GM12878 (cell line): Measurements from ENCODE around the gene CDK5RAP3. TPM values are rescaled to one million over a fixed set of nuclear protein-coding genes. Genes with fewer than 3 reads are reported as not detected.

Source experiments
- ATAC-seq: fragments of 200-7000 bp; cut with Tn5 transposase; 3 replicates; pipeline ENCODE4 v1.9.1; 2020; ENCODE audit warnings: mild to moderate bottlenecking, moderate library complexity
- BruUV-seq: library from RNA; stranded (reverse); fragments of 400-500 nt; replicated peaks from 2 replicates; lab custom pipeline; 2021; lab: Mats Ljungman, UMichigan
- CTCF ChIA-PET: fragments of 300-600 bp; sonication (Branson Sonifier 250); formaldehyde crosslinking; extraction: SDS; loops from one replicate; lab custom pipeline; 2021; ENCODE audit warnings: inconsistent platforms; lab: Yijun Ruan, JAX
- POLR2A ChIA-PET: fragments of 350-600 bp; formaldehyde crosslinking; extraction: SDS; loops from one replicate; lab custom pipeline; 2021; ENCODE audit warnings: inconsistent platforms; lab: Charles Lee
- RAD21 ChIA-PET: fragments of 300-600 bp; sonication (Branson Sonifier 250); formaldehyde crosslinking; loops from one replicate; lab custom pipeline; 2023; ENCODE audit warnings: antibody characterized with exemption; ENCODE audit not compliant: unreplicated experiment; lab: Charles Lee
- SMC1A ChIA-PET: fragments of 300-600 bp; sonication (Branson Sonifier 250); formaldehyde crosslinking; loops from one replicate; lab custom pipeline; 2023; ENCODE audit not compliant: unreplicated experiment, uncharacterized antibody; lab: Charles Lee
- DNase-seq: peaks from one replicate; pipeline ENCODE4 v3.0.0-alpha.2; 2011; ENCODE audit warnings: low read depth, low spot score
- FAIRE-seq: peaks from 3 replicates; lab custom pipeline; 2011; peaks lifted over from hg19 to GRCh38; lab: Jason Lieb, UNC
- H2AFZ ChIP-seq: 2 replicates; pipeline ENCODE4 v1.6.0; 2011; ENCODE audit warnings: low read depth, low read length, control low read depth; ENCODE audit not compliant: control insufficient read depth
- H3K27ac ChIP-seq: 2 replicates; pipeline ENCODE4 v1.5.1; 2011; ENCODE audit warnings: control low read depth; ENCODE audit not compliant: control insufficient read depth, insufficient read depth
- H3K27me3 ChIP-seq, 2 experiments: replicated peaks in 1 of 2; 2 replicates each; pipeline versions ENCODE4 v1.6.0 to v1.6.1; 2011; ENCODE audit warnings: low read length in 1 of 2; ENCODE audit not compliant: control insufficient read depth in 2 of 2, insufficient read depth in 2 of 2
- H3K36me3 ChIP-seq, 2 experiments: 2 replicates each; pipeline ENCODE4 v1.5.1; 2011; ENCODE audit warnings: low read length in 1 of 2; ENCODE audit not compliant: control insufficient read depth in 2 of 2, insufficient read depth in 2 of 2
- H3K4me1 ChIP-seq: 2 replicates; pipeline ENCODE4 v1.6.1; 2011; ENCODE audit warnings: mild to moderate bottlenecking, low read length, moderate library complexity, mixed read lengths; ENCODE audit not compliant: control insufficient read depth, insufficient read depth
- H3K4me2 ChIP-seq: 2 replicates; pipeline ENCODE4 v1.6.0; 2011; ENCODE audit warnings: control low read depth; ENCODE audit not compliant: control insufficient read depth, insufficient read depth
- H3K4me3 ChIP-seq: fragments of 200-600 bp; sonication (generic); 2 replicates; pipeline ENCODE4 v1.5.1; 2016
- H3K79me2 ChIP-seq: 2 replicates; pipeline ENCODE4 v1.6.0; 2011; ENCODE audit warnings: low read length; ENCODE audit not compliant: control insufficient read depth, insufficient read depth
- H3K9ac ChIP-seq: 2 replicates; pipeline ENCODE4 v1.8.0; 2011; ENCODE audit warnings: low read length, control low read depth, mixed read lengths; ENCODE audit not compliant: control insufficient read depth, insufficient read depth
- H3K9me3 ChIP-seq: replicated peaks from 3 replicates; pipeline ENCODE4 v1.5.1; 2011; ENCODE audit warnings: mild to moderate bottlenecking, low read length; ENCODE audit not compliant: control insufficient read depth, insufficient read depth
- H4K20me1 ChIP-seq: 2 replicates; pipeline ENCODE4 v1.6.0; 2011; ENCODE audit not compliant: control insufficient read depth, insufficient read depth
- CEBPB ChIP-seq, 2 experiments: fragments of 150-350 bp in 1 of 2; IDR thresholded peaks; 2 replicates each; pipeline ENCODE4 v1.6.1; 2012 to 2014; ENCODE audit warnings: low read depth in 2 of 2, low read length in 2 of 2, borderline replicate concordance in 1 of 2, inconsistent platforms in 1 of 2
- EZH2 ChIP-seq: IDR thresholded peaks from 2 replicates; pipeline ENCODE4 v1.6.1; 2012; ENCODE audit warnings: low read depth, mild to moderate bottlenecking, control low read depth, inconsistent platforms, low read length, borderline replicate concordance; ENCODE audit not compliant: control insufficient read depth
- NFIC ChIP-seq: IDR thresholded peaks from 2 replicates; pipeline ENCODE4 v1.6.1; 2012; ENCODE audit warnings: low read depth, mild to moderate bottlenecking, inconsistent platforms, low read length, moderate library complexity
- PAX5 ChIP-seq: IDR thresholded peaks from 2 replicates; pipeline ENCODE4 v1.6.1; 2011; ENCODE audit warnings: low read depth, low read length, borderline replicate concordance
- POLR2AphosphoS2 ChIP-seq: IDR thresholded peaks from 2 replicates; pipeline ENCODE4 v1.6.1; 2011; ENCODE audit warnings: low read depth, mild to moderate bottlenecking, low read length, improper control_type of control experiment, moderate library complexity
- POU2F2 ChIP-seq: IDR thresholded peaks from 3 replicates; pipeline ENCODE4 v1.6.1; 2011; ENCODE audit warnings: low read depth, mild to moderate bottlenecking, low read length, borderline replicate concordance
- RAD51 ChIP-seq: fragments of 450-650 bp; IDR thresholded peaks from 2 replicates; pipeline ENCODE4 v1.6.1; 2016; ENCODE audit warnings: moderate library complexity, mild to moderate bottlenecking, inconsistent platforms
- REST ChIP-seq: IDR thresholded peaks from 2 replicates; pipeline ENCODE4 v1.6.1; 2012; ENCODE audit warnings: mild to moderate bottlenecking, low read depth, low read length
- RUNX3 ChIP-seq: IDR thresholded peaks from 2 replicates; pipeline ENCODE4 v1.6.1; 2012; ENCODE audit warnings: low read length, inconsistent platforms
- ZBTB40 ChIP-seq: fragments of 450-650 bp; IDR thresholded peaks from 2 replicates; pipeline ENCODE4 v1.6.1; 2016; ENCODE audit warnings: mild to moderate bottlenecking, moderate library complexity, borderline replicate concordance
- ZNF274 ChIP-seq: IDR thresholded peaks from one replicate; pipeline ENCODE4 v1.8.0; 2011; ENCODE audit not compliant: insufficient read length, insufficient read depth
- ZNF622 ChIP-seq: fragments of 450-650 bp; IDR thresholded peaks from 2 replicates; pipeline ENCODE4 v1.6.1; 2017; ENCODE audit warnings: mild to moderate bottlenecking, inconsistent platforms
- ZSCAN29 ChIP-seq: fragments of 450-650 bp; IDR thresholded peaks from 2 replicates; pipeline ENCODE4 v1.6.1; 2017; ENCODE audit warnings: mild to moderate bottlenecking, moderate library complexity
- WGBS: methylation state at CpG from one replicate; pipeline ENCODE4 v1.1.6; 2016; ENCODE audit warnings: low lambda C conversion rate; ENCODE audit not compliant: insufficient replicate concordance, insufficient coverage; ENCODE audit errors: missing lambda C conversion rate; 5-methylcytosine and 5-hydroxymethylcytosine counted together
- in situ Hi-C: fragments of 300-500 bp; cut with MboI; formaldehyde crosslinking; loops from 9 replicates; pipeline ENCODE4 v1.14.3; 2018; ENCODE audit warnings: mixed read lengths
- intact Hi-C: fragments of 100-400 bp; cut with micrococcal nuclease; formaldehyde crosslinking; loops from one replicate; pipeline ENCODE4 v1.14.2; 2022; ENCODE audit not compliant: unreplicated experiment
- polyA plus RNA-seq, 11 experiments: library from polyadenylated mRNA; depleted of rRNA in 4 of 11; unstranded in 6 of 11; stranded (reverse) in 5 of 11; fragments of >200 nt; fragmentation: Nextera tagmentation in 4 of 11; fragmentation: Illumina TruSeq in 1 of 11; extraction: Ambion mirVana in 4 of 11; extraction: Trizol in 1 of 11; gene quantifications; 1 replicate in 1 of 11; 2 replicates in 10 of 11; pipeline versions ENCODE4 v1.2.1 to v1.2.3, GENCODE V29; 2011 to 2016; ENCODE audit warnings: inconsistent platforms in 2 of 11, missing spikeins in 2 of 11, low read depth in 1 of 11
- total RNA-seq, 4 experiments: library from RNA; depleted of rRNA in 3 of 4; stranded (reverse); fragments of >200 nt in 3 of 4; fragmentation: Illumina TruSeq in 1 of 4; extraction: Trizol in 1 of 4; gene quantifications; 2 replicates each; pipeline versions ENCODE4 v1.2.1 to v1.2.3, GENCODE V29; 2013 to 2021

CDK5RAP3 gene
- total and polyA plus RNA-seq, 10 of the 15 experiments (the other 5 are each of a cell fraction or from before 2014, with no cell fraction given) = 69.4 to 237 (median 160) TPM

DNA sequence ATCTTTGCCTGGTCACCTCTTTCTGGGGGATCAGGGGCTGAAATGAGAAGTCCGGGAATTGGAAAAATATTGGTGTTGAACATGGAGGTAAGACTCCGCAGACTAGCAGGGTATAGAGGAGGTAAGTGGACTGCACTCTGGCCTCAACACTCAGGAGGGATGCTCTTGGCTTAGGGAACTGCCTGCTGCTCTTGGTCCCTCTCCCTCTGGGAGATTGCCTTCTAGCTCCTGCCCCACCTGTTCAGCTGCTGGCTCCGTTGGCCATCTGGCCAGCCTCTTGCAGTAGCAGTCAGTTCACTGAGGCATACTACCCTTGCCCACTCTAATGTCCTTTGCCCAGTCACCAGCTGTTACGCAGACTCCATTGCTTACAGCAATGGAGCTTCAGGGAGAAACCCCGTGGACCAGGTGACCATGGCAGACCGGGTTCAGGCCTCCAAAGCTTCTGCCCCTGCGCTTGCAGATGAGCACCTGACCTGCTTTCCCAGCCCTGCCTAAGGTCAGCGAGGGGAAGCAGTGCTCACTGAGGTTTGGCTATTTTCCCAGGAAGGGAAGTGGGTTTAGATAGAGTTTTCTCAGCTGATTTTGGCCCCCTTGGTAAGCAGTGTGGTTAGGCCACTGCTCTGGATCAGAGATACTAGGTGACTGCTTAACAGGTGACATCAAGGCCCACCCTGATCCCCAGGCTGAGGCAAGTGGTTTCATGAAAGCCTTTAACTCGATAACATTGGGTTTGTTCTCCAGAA, 11.9 kb downstream of the CDK5RAP3 start:
- Histone ChIP-seq H3K36me3 (peaks cover 16 to 34% of the 10 kb centered on the region in 2 experiments), H3K27ac (no peak overlapping the region), H3K4me2 (no peak overlapping the region), H3K79me2 (no peaks in the 10 kb centered on the region), H2AFZ (no peak overlapping the region), H3K9ac (no peak overlapping the region), H4K20me1 (no peaks in the 10 kb centered on the region), H3K4me3 (no peak overlapping the region), H3K4me1 (no peaks in the 10 kb centered on the region; the same call in 1 of the 2 replicates), H3K9me3 (no peaks in the 10 kb centered on the region), H3K27me3 (no peaks in the 10 kb centered on the region)
- ChIA-PET SMC1A (interaction anchor here (2.9 to 17.2 kb wide), 2 partner anchors 29 to 35 kb away, joined by 8 to 332 read pairs; no protein-coding TSS in a partner anchor), CTCF (interaction anchor here (1.3 to 12.3 kb wide), 3 partner anchors 12 to 34 kb away, joined by 4 to 454 read pairs (median 4); partner anchors contain the start of gene CDK5RAP3), RAD21 (interaction anchor here (0.8 to 5.0 kb wide), 4 partner anchors 11 to 43 kb away, joined by 3 to 107 read pairs (median 5); no protein-coding TSS in a partner anchor), POLR2A (interaction anchor here (0.5 to 0.9 kb wide), 3 partner anchors 9 to 50 kb away, joined by 3 read pairs; no protein-coding TSS in a partner anchor)
- DNase-seq (no peak), FAIRE-seq (no peak), ATAC-seq (no peak)
- 88% methylated on average over 9 of the region's 9 CpGs for WGBS
- BruUV-seq = no TSS peak
- intact Hi-C loops (no loop called here), in situ Hi-C loops (loop anchor here (5.0 kb wide), 1 partner anchor 34 kb away; no protein-coding TSS in a partner anchor)
- TF ChIP-seq ZSCAN29 = no peak
- TF ChIP-seq RAD51 = no peak
- TF ChIP-seq ZNF274 = no peak
- TF ChIP-seq PAX5 = no peak
- TF ChIP-seq RUNX3 = no peak
- no peak for TF ChIP-seq POLR2AphosphoS2
- TF ChIP-seq ZBTB40 = no peak
- no peak for TF ChIP-seq POU2F2
- TF ChIP-seq REST = no peak
- no peak for TF ChIP-seq CEBPB (IDR thresholded peaks at IDR 0.05; ENCODE audit: borderline replicate concordance in 1 of 2, low read depth in 2 of 2, low read length in 2 of 2)
- no peak for TF ChIP-seq EZH2
- no peak for TF ChIP-seq NFIC
- TF ChIP-seq ZNF622 = no peak
